Peyer's patch (tissue), 4 donors: Measurements from ENCODE around the gene LACC1. TPM values are rescaled to one million over a fixed set of nuclear protein-coding genes. Genes with fewer than 3 reads are reported as not detected.

Experiments
- DNase-seq, 3 donors: peaks; one replicate each; pipeline ENCODE4 v3.0.0-alpha.2; 2017 to 2019
- H3K27ac ChIP-seq, 4 donors: fragments of 200-600 bp; sonication (generic); one replicate each; pipeline ENCODE4 v1.5.1; 2016 to 2019
- H3K27me3 ChIP-seq, 2 donors: fragments of 200-600 bp; sonication (generic); one replicate each; pipeline ENCODE4 v1.5.1; 2019
- H3K36me3 ChIP-seq, 3 donors: fragments of 200-600 bp; sonication (generic); one replicate each; pipeline ENCODE4 v1.5.1; 2016 to 2019
- H3K4me1 ChIP-seq, 4 donors: fragments of 200-600 bp; sonication (generic); one replicate each; pipeline ENCODE4 v1.5.1; 2016 to 2019
- H3K4me3 ChIP-seq, 4 donors: fragments of 200-600 bp; sonication (generic); 1 replicate in 3 of 4; 2 replicates in 1 of 4; pipeline ENCODE4 v1.5.1; 2016 to 2019; ENCODE audit warnings: mild to moderate bottlenecking in 1 of 4
- H3K9me3 ChIP-seq, 4 donors: fragments of 200-600 bp; sonication (generic); one replicate each; pipeline ENCODE4 v1.5.1; 2016 to 2019; ENCODE audit warnings: mild to moderate bottlenecking in 1 of 4
- POLR2A ChIP-seq, 2 donors: fragments of 450-650 bp; IDR thresholded peaks; one replicate each; pipeline ENCODE4 v1.5.1; 2017; ENCODE audit warnings: antibody characterized with exemption in 2 of 2, mild to moderate bottlenecking in 2 of 2, moderate library complexity in 2 of 2
- total RNA-seq, 4 donors: library from RNA; depleted of rRNA; stranded (reverse); fragments of >200 nt; gene quantifications; one replicate each; pipeline ENCODE4 v1.1.0, GENCODE V29; 2016
- TF ChIP-seq, protein P1 (sequence below), 6 experiments: fragments of 450-650 bp in 4 of 6; fragments of 200-600 bp in 2 of 6; sonication (generic) in 1 of 6; IDR thresholded peaks; one replicate each; pipeline ENCODE4 v1.5.1; 2017 to 2019; ENCODE audit warnings: antibody characterized with exemption in 6 of 6, mild to moderate bottlenecking in 3 of 6, moderate library complexity in 1 of 6

Gene LACC1
- total RNA-seq, 4 donors from 2014 or later = 7.9 to 24.8 (median 17.4) TPM

DNA sequence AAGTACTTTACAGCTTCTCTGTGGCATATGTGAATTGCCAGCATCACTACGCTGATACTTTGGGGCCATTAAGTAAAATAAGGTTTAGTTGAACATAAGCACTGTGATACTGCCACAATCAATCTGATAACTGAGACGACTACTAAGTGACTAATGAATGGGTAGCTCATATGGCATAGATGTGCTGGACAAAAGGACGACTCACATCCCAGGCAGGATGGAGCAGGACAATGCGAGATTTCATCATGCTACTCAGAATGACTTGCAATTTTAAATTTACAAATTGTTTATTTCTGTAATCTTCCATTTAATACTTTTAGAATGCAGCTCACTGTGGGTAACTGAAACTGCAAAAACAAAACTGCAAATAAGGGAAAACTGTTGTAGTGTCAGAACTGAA is 13.8 kb upstream of the LACC1 start:
- no peak for TF ChIP-seq POLR2A (IDR thresholded peaks at IDR 0.05)
- TF ChIP-seq, protein P1, sequence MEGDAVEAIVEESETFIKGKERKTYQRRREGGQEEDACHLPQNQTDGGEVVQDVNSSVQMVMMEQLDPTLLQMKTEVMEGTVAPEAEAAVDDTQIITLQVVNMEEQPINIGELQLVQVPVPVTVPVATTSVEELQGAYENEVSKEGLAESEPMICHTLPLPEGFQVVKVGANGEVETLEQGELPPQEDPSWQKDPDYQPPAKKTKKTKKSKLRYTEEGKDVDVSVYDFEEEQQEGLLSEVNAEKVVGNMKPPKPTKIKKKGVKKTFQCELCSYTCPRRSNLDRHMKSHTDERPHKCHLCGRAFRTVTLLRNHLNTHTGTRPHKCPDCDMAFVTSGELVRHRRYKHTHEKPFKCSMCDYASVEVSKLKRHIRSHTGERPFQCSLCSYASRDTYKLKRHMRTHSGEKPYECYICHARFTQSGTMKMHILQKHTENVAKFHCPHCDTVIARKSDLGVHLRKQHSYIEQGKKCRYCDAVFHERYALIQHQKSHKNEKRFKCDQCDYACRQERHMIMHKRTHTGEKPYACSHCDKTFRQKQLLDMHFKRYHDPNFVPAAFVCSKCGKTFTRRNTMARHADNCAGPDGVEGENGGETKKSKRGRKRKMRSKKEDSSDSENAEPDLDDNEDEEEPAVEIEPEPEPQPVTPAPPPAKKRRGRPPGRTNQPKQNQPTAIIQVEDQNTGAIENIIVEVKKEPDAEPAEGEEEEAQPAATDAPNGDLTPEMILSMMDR (IDR thresholded peaks at IDR 0.05) = no peak
- no peak for DNase-seq
- Histone ChIP-seq H3K36me3 (peaks cover 0 to 1% (median 0%) of the 10 kb centered on the region in 3 donors), H3K27ac (no peak overlapping the region), H3K27me3 (no peaks in the 10 kb centered on the region), H3K9me3 (no peaks in the 10 kb centered on the region), H3K4me3 (no peak overlapping the region), H3K4me1 (no peaks in the 10 kb centered on the region)

DNA sequence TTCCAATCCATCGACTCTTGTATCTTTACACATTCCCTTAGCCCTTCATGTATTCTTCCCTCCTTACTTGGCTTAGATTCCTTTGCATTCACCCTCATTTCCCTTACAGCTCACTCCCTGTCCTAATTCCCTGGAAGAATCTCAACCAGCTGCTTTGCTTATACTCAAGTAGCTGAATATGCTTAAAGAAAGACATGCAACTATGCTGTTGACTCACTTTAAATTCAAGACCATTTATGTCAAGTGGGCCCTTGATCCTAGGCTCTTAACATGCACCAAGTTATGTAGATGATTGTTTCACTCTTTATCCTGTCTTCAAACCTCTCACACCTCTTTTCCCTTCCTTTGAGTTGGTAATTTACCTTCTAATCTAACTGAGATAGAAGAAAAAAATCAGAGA is 7.5 kb upstream of the LACC1 start:
- no peaks in the 10 kb centered on the region for H3K27me3 ChIP-seq
- no peak overlapping the region for H3K4me3 ChIP-seq
- peaks cover 0 to 6% (median 0%) of the 10 kb centered on the region in 3 donors for H3K36me3 ChIP-seq
- TF ChIP-seq, protein P1 (IDR thresholded peaks at IDR 0.05) = no peak
- TF ChIP-seq POLR2A (IDR thresholded peaks at IDR 0.05) = no peak
- no peak for DNase-seq
- H3K9me3 ChIP-seq = no peaks in the 10 kb centered on the region
- H3K4me1 ChIP-seq = no peaks in the 10 kb centered on the region
- no peak overlapping the region for H3K27ac ChIP-seq

DNA sequence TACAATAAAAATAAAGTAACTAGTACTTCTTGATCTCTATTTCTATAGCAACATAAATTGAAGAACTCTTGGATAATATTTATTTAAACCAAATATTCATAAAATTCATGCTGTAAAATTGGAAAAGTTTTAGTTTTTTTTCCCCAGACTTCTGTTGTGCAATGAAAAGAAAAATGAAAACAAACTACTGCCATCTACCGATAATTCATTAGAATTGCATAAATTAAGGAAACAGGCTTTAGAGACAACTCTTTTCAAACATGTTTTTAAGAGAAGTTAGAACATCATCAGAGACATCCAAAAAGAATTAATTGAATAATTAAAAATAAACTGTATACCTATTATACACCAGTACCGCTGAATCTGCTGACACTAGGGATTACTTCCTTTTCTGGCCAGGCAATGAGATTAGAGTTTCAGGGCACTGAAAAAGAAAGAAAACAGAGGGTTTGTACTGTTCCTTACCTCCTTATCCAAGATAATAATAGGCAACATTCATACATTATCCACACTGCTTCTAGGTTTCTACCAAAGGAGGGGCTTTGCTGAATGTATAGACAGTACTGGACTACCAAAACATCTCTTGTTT is 5.1 kb upstream of the LACC1 start:
- TF ChIP-seq, protein P1 (IDR thresholded peaks at IDR 0.05) = peak in 5 of 6 experiments; percentile 19 to 69 (median 58)
- TF ChIP-seq POLR2A (IDR thresholded peaks at IDR 0.05) = no peak
- Histone ChIP-seq H3K9me3 (no peaks in the 10 kb centered on the region), H3K36me3 (peaks cover 0 to 6% (median 0%) of the 10 kb centered on the region in 3 donors), H3K27ac (no peak overlapping the region), H3K27me3 (no peaks in the 10 kb centered on the region), H3K4me1 (peaks cover 0 to 10% (median 7%) of the 10 kb centered on the region in 4 donors), H3K4me3 (no peak overlapping the region)
- DNase-seq = no peak

DNA sequence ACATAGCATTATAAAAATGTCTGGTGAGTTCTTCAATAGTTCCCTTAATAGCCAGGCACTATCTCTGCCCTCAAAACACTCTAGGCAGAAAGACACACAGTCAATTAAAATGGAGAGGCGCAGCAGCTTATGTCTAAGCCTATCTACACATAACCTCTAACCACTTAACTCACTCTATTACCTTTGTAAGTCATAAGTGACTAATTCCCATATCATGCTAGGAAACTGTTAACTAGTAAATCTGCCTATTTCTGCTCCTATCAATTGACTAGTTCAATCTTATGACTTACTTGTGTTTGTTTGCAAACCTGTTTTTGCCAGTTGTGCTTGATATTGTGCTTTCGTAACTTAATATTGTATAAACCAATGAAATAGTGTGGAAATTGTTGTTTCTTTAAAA is 3.3 kb upstream of the LACC1 start:
- no peak overlapping the region for H3K27ac ChIP-seq
- TF ChIP-seq, protein P1 (IDR thresholded peaks at IDR 0.05) = no peak
- H3K4me3 ChIP-seq = no peak overlapping the region
- H3K9me3 ChIP-seq = no peaks in the 10 kb centered on the region
- H3K36me3 ChIP-seq = peaks cover 0 to under 1% (median 0%) of the 10 kb centered on the region in 3 donors
- H3K4me1 ChIP-seq = peaks cover 0 to 13% (median 7%) of the 10 kb centered on the region in 4 donors
- no peaks in the 10 kb centered on the region for H3K27me3 ChIP-seq
- DNase-seq = no peak

DNA sequence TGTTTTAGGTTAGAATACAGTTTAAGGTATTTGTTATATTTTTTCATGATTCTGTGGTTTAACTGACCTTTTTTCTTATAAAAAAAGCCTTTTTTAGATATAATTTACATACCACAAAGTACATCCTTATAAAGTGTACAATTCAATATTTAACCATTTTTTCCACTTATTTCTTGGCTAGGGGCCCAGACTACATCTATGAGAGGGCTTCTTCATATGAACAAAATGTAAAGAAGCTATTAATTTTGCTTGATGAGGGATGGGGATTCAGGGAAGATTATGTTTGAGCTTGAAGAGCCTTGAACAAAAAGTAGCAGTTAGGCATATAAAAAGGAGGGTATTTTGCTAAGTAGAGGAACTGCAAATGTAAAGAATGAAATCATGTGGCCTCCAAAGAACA is 2.4 kb upstream of the LACC1 start:
- Histone ChIP-seq H3K4me3 (no peak overlapping the region), H3K4me1 (peaks cover 0 to 13% (median 7%) of the 10 kb centered on the region in 4 donors), H3K36me3 (no peaks in the 10 kb centered on the region), H3K27me3 (no peaks in the 10 kb centered on the region), H3K9me3 (no peaks in the 10 kb centered on the region), H3K27ac (no peak overlapping the region)
- DNase-seq = no peak
- TF ChIP-seq POLR2A (IDR thresholded peaks at IDR 0.05) = no peak
- TF ChIP-seq, protein P1 (IDR thresholded peaks at IDR 0.05) = no peak
